GM19395 (cell line): ENCODE measurements around the gene OGFOD2.

Experiments used
- ATAC-seq: cut with Tn5 transposase; IDR thresholded peaks from one replicate; pipeline ENCODE4 v1.9.1; 2021; ENCODE audit warnings: mild to moderate bottlenecking, moderate library complexity; ENCODE audit not compliant: unreplicated experiment

OGFOD2 gene

DNA sequence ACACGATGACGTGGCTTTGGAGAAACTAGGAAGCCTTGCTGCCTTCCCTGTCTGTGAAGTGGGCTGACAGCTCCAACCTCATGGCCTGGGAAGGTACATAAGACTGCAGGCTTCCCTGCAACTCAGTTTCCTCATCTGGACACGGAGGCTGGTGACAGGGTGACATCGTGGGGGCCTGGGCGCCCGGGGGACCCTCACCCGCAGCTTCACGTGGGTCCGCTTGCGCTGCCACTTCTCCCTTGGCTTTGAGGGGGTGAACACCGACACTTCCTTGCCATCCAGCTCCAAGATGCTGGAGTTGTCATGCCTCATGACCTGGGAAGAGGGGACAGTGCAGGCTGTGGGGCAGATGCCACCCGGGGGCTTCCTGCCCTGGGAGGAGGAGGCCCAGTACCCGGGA lies 13.0 kb downstream of the OGFOD2 start:
- ATAC-seq = no peak

DNA sequence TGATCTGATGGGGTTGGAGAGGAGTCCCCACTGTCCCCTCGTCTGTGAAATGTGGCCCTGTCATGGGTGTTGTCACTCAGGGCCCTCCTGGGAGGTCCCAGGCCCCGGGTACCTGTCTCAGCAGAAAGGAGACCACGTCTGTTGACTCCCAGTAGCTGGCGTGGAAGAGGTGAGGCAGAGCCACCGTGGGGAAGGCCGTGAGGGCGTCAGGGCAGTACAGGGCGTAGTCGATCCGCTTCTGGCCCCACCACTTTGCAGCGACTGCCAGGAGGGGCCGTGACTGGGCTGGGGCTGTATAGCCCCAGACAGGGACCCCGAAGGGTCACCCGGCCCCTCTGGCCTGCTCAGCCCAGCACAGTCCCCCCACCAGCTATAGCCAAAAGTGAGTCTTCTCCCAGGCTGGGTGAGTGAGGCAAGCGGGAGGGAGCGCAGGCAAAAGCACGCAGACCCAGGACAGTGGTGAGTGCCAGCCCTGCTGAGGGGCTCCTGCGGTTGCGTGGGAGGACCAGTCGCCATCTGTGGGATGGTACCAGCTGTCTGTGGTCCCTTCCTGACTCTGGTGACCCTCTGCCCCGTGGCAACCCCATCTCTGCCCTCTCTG lies 13.7 kb downstream of the OGFOD2 start:
- no peak for ATAC-seq

DNA sequence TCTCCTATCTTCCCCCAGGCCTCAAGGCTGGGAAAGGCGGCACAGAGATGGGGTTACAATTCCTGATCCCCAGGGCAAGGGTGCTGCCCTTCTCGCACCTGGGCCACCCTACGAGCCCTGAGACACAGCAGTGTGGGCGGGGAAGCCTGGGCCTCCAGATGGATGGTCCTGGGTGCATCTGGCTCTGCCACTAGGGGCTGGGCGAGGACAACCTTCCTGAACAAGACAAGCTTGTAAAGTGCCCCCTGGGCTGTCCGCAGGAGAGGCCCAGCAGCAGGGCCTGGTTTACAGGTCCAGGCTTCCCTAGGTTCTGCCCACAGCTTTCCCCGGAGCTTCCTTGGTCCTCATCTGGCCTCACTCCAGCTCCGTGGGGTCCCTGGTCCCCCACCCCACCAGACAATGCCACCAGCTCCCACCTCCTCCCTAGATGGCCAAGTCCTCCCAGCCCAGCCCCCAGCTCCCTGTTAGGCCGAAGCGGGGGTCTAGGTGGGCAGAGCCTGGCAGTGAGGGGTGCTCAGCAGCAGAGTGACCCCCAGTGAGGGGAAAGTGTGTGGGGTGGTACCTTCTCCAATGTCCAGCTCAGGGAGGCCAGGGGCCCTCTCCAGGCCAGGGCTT lies 14.3 kb downstream of the OGFOD2 start:
- no peak for ATAC-seq

DNA sequence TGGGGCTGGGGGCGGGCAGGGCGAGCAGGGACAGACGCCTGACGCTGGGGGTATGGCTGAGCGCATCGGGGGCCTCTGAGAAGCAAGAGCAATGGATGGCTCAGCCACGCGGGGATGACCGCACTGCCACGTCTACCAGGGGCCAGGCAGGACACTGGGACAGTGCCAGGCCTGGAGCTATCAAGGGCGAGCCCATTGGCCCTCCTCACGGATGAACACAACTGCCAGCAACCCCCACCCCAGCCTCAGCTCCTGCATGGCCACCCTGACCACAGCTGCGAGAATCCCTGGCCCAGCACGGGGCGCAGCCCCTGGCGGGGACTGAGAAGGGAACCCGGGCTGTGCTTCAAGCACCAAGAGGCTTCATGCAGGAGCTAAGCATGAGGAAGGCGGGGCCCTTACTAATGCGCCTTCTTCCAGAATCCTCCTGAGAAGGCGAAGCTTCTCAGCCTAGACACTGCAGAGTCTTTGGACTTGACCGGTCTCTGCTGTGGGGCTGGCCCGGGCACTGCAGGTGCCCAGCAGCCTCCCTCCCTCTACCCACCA lies 14.9 kb downstream of the OGFOD2 start:
- ATAC-seq = no peak

DNA sequence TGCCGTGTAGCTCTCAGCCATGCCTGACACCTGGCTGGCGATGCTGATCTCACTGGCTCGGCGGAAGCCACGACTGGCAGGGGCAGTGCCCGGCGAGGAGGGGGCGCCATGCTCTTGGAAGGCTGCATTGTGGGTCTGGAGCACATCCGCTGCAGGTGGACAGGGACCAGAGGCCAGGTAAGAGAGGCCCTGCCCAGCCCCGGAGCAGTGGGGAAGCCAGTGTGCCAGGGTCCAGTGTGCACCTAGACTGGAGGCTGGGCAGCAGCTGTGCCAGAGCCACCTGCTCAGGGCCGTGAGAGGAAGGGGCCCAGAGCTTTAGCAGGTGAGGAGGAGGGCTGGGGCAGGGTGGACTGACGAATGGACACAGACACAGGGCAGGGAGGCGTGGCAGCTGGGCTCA lies 15.5 kb downstream of the OGFOD2 start:
- ATAC-seq = no peak

DNA sequence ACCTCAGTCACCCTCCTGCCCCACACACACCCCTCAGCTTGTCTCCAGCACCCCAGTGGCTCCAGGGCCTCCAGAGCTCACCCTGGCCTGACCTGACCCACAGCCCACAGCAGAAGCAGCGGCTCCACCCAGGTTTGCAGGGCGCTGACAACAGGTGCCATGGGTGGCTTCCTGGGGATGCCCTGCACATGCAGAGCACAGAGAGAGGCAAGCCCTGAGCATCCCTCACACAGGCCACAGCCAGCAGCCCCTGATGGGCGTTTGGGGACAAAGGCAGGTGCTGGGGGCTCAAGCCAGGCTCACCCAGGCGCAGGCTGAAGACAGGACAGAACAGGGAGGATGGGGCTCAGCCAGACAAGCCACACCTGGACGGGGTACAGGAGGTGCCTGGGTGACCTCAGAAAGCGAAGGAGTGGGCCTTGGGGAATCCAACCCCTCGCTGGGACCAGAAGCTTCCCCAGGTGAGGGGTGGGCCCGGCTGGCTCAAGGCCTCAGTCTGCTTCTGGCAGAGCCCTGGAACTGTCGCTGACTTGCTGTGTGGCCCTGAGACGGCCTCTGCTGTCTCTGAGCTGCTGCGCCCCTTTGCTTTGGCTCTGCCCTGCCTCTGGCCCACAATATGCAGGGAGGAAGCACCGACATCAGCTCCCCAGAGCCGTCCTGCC lies 16.0 kb downstream of the OGFOD2 start:
- no peak for ATAC-seq

DNA sequence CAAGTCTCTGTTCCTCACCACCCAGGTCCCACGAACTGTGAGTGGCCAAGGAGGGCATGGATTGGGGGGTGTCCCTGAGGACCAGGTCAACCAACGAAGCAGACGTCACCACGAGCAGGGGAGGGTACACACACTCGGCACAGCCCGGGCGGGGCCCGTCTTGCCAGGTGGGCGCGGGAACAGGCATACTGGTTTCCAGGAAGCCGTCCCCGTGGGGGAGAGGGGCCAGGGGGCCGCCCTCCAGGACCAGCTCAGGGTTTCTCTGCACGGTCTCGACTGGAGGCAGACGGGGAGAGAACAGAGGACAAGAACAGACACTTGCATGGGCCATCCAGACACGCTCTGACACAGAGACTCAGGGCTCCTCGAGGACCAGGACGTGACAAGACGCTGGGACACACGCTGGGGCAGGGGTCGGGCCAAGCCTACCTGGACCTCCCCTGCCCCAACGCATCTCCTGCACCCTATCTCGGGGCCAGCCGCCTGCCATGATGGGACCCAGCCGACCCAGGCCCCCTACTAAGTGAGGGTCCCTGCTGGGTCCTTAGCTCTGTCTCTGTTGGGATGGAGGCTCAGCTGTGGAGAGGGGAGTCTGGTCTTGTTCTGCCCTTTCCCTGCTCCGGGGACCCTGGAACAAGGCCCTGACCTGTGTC lies 16.7 kb downstream of the OGFOD2 start:
- ATAC-seq = no peak

DNA sequence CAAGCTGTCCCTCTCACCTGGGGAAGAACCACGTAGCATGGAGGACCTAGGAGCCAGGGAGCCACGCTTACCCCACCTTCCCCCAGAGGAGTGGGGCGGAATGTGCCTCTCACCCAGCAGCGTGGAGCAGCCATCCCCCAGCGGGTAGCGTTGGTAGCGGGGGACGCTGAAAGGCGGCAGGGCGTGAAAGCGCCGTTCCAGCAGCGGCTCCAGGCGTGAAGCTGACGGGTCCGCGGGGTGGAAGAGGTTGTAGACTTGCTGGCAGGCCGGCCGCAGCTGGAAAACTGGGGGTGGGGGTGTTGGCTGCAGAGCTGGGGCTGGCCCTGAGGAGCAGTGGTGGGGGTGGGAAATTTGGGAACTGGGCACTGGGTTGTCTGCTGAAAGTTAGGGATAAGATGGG lies 17.3 kb downstream of the OGFOD2 start:
- no peak for ATAC-seq

DNA sequence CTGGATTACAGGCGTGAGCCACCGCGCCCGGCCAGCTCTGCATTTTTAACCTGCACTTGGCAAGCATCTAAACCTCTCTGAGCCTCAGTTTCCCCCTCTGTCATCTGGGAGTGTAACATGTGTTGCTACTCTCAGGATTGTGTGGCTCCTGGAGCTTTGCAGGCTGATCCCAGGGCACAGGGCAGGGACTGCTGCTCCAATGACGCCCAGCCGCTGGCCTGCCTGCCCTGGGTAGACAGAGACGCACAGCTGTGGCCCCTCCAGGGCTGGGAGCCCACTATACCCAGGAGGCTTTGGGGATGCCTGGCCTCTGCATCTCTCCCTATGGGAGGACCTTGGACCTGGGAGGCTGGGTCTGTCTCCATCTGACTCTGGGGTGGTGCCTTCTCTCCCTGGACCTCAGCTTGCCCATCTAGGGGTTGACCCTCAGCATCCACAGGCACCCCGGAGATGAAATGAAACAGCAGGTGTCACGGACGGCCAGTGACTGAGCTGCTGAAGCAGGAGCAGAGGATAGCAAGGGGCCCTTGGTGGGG lies 19.2 kb downstream of the OGFOD2 start:
- no peak for ATAC-seq

DNA sequence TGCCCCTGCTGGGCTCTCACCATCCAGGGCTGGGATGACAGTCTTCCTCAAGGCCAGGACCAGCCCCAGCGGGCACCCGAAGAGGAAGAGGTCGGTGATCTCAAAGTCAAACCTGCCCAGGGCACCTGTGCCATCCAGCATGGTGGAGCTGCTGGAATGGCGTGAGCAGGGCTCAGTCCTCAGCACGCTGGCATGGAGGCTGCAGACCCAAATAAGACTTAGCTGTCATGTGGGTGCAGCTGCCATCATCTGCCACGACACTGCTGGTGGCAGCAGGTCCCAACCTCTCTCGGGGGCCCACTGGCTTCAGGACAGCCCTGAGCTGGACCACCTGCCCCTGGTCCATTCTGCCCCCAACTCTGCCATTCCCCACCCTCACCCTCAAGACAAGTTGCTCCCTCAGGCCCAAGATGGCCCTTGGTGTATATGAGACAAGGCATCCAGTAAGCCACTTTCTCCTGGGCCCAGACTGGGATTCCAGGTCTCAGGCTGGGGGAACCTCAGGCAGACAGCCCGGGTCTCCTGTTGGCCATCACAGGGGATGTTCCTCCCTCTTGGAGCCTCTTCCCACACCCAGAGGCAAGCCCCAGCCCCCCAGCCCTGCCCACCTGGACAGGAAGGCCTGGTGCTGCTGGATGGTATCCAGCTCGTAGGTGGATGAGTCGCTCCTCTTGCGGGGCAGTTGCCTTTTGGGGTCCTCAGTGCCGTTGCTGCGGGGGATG lies 19.9 kb downstream of the OGFOD2 start:
- no peak for ATAC-seq

DNA sequence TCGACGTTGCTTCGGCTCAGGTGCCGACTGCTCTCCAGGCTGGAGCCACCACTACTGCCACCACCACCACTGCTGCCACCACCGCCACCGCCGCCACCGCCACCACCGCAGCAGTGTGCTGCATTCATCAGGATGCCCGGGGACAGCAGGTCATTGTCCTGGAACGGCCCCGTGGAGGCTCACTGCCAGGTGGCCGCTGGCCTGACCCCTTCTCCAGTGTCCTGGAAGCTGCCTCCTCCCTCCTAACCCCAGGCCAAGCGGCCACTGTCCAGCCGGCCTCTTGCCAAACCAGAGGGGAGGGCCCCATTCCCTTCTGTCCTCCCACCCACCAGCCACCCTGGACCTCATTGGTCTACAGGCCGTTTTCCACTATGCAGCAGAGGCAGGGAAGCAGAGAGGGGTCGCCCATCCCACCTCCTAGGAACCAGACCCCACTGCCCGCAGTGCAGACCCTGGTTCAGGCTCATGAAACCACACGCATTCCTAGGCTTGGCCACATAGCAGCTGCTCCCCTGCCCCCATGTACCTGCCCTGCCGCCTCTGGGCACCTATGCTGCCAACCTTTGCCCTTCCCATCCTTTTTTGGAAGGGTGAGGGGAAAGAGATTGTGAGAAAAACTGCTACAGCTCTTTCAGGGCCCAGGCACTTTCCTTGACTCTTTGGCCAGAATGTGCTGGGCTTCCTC lies 20.6 kb downstream of the OGFOD2 start:
- no peak for ATAC-seq

DNA sequence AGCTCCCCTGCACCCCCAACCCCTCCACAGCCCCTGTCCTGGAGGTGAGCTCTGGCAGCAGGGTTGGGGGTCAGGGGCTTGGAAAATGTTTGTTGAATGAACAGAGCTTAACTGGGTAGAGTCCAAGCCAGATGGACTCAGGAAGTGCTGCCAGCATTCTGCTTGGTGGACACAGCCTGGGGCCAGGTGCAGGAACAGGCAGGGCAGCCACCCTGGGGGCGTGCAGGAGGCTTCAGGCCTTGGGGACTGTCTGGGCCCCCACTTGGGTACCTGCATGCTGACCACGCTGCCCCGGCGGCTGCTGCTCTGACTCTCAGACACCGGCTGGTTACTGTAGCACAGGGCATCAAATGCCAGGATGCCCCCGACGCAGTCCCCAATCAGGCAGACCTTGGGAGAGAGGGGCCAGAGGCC lies 21.2 kb downstream of the OGFOD2 start:
- ATAC-seq = no peak

DNA sequence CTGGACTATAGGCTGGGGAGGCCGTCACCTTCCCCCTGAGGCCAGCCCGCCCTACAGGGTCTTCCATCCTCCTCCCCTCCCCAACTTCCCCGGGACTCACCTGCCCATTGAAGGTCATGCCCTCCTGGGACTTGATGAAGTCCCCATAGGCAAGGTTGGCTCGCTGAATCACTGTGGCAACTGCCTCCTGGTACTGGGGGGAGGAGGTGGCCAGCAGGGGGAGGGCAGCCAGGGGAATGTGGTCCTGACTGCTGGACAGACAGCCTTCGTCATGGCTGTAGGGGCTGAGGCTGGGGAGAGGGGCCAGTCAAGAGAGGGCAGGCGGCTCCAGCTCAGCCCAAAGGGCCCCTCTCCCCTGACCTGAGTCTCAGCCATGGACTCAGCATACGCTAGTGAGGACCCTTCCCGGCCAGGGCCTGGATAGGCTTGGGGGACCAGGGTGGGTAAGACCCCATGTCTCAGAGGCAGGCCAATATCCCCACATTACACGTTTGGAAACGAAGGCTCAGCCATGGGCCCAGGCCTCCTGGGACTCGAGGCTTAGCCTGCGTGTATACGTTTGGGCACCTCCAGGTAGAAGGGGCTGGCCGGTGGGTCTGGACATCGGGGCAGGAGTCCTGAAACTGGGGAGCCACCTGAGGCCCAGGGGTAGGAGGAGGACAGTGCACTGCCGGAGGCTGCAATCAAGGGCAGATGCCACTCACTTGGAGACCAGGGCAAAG lies 21.7 kb downstream of the OGFOD2 start:
- ATAC-seq = no peak

DNA sequence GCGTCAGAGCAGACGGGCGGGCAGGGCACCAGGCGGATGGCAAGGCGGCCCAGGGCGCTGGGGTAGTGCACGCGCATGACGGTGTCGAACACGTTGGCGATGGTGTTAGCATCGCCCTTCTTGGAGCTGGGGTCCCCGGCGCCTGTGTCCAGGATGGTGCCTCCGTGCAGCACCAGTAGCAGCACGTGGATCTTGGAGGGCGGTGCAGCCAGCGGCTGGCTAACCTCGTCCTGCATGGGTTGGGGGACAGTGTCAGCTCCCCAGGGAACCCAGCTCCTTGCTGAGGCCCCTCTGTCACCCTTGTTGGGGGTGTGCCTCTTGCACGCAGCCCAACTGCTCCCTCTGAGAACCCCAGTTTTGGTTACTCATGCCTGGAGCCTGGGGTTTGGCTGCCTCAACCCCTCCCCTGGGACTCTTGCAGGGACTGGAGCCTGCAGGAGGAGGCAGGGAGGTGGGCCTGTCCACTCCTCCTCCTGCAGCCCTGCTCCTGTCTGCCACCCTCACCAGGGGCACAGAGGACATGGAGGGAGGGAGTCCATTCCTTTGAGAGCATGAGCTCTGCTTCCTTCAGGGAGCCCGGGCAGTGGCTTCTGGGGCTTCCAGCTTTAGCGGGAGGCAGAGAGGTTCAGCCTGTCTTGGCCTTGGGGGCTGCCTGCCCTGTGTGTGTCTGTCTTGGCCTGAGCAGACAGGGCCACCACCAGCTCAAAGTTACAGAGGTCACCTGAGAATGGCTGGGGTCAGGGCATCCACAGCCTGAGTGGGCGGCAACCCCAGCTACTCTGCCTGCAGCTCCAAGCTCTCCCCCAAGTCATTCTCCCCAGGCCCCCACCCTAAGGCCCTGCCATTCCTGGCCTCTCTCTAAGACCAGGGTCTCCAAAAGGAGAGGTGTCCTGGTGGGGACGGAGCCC lies 22.6 kb downstream of the OGFOD2 start:
- no peak for ATAC-seq

DNA sequence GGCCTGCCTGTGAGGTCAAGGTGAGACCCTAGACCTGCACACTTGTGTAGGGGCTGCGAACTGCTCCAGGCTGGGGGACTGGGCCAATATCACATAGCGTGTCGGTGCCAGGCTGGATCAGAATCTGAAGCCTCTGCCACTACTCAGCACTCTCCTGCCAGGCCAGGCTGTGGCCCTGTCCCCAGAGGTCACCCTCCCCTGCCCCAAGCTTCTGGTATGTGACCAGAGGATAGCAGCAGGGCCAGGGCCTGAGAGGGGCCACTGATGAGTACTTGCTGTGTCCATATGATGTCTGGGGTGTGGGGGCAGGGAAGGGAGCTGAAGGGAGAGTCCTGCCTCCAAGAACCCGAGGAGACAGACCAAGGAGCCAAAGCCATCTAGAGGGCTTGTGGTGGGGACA lies 23.3 kb downstream of the OGFOD2 start:
- ATAC-seq = no peak

DNA sequence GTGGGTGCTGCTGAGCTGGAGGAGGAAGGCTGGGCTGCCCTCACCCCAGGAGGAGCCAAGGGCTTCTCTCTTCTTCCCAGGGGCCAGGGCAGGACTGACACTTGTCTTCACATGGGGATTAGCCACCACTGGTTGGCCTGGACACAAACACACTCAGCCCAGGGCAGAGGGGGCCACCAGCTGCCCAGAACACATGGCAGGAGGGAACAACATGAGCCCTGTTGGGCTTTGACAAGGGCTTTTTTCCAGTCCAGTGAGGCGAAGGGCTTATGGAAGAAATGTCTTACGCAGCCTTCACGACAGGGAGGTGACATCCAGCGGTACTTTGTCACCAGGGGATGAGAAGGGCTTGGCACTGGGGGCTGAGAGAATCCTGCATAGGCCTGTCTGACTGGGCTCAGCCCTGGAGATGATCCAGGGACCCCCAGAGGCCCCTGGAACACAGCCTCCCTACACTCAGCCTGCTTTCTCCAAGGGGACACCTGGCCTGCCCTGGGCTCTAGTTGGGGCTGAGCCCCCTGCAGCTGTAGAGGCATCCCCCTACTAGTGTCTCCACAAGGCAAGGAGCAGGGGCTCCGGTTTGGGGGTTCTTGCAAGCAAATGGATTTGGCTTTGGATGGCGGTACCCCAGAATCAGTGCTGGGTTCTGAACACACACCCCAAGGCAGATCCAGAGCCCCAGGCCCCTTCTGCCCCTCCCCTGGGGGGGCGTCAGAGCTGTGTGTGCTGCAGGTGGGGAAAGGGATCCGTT lies 24.3 kb downstream of the OGFOD2 start:
- no peak for ATAC-seq

DNA sequence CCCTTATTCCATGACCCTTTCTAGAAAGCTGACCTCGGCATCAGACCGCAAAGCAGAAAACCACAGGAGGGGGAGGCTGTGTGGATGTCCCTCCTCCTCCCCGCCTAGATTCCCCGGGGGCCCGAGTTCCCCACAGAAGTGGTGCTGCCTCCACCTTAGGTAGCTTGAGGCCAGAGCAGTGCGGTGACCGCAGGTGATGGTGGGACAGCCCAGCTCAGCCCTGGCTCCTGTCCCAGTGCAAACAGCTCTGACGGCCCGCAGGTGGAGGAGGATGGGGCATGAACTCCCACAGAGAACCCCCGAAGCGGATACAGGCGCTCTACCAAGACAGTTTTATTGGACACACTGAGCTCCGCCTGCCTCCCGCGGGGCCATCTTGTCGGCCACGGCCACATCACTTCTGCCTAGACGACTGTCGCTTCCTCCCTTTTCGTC lies 25.0 kb downstream of the OGFOD2 start:
- ATAC-seq = no peak

DNA sequence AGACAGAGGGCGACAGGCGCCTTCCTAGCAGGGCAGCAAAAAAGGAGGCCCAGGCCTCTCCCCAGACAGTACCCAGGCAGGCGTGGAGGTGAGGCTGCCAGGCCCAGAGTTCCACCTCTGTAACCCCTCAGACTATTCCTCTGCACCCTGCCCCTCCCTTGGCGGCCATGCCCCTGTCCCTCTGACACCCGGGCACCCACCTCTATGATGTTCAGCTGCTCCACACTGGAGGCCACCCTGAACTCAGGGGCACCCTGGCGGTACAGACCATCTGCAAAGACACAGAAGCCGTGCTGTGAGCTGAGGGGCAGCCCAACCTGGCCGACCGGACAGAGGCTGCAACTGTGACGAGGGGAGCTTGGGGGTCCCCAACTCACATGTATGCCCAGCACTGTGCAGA lies 25.5 kb downstream of the OGFOD2 start:
- ATAC-seq = no peak
